Esophagus muscularis mucosa (tissue), 3 donors: ENCODE measurements around the gene TMEM131.

ENCODE experiments used
- CTCF ChIP-seq, 3 experiments: fragments of 200-600 bp in 2 of 3; fragments of 450-650 bp in 1 of 3; sonication (generic) in 2 of 3; IDR thresholded peaks; one replicate each; pipeline ENCODE4 v1.5.1; 2017 to 2019; ENCODE audit warnings: antibody characterized with exemption in 3 of 3, mild to moderate bottlenecking in 2 of 3, moderate library complexity in 1 of 3
- POLR2AphosphoS5 ChIP-seq, 2 donors: sonication (generic); formaldehyde crosslinking; IDR thresholded peaks; one replicate each; pipeline ENCODE4 v1.6.1; 2017; ENCODE audit warnings: antibody characterized with exemption in 2 of 2

GRCh38 chr2:97979904-97980303, 15.8 kb downstream of the TMEM131 start:
- TF ChIP-seq CTCF (IDR thresholded peaks at IDR 0.05) (no peak), POLR2AphosphoS5 (IDR thresholded peaks at IDR 0.05) (no peak)
